Breast epithelium (tissue), 4 donors: ENCODE results near the gene CUL1. TPM values are rescaled to one million over a fixed set of nuclear protein-coding genes. Genes with fewer than 3 reads are reported as not detected.

Experiments
- DNase-seq, 2 donors: peaks; one replicate each; pipeline ENCODE4 v3.0.0-alpha.2; 2019; ENCODE audit warnings: low spot score in 2 of 2
- H3K27ac ChIP-seq, 2 donors: fragments of 200-600 bp; sonication (generic) in 1 of 2; one replicate each; pipeline ENCODE4 v1.5.1; 2016 to 2019; ENCODE audit warnings: mild to moderate bottlenecking in 1 of 2
- H3K27me3 ChIP-seq, 2 donors: fragments of 200-600 bp; sonication (generic) in 1 of 2; one replicate each; pipeline versions ENCODE4 v1.5.1 to v1.6.0; 2017 to 2019; ENCODE audit warnings: control low read depth in 1 of 2, mild to moderate bottlenecking in 1 of 2
- H3K36me3 ChIP-seq: fragments of 200-600 bp; one replicate; pipeline ENCODE4 v1.5.1; 2019
- H3K4me1 ChIP-seq, 2 donors: fragments of 200-600 bp; sonication (generic); one replicate each; pipeline ENCODE4 v1.5.1; 2016 to 2019; ENCODE audit warnings: control low read depth in 1 of 2
- H3K4me3 ChIP-seq, 3 donors: fragments of 200-600 bp; sonication (generic); 1 replicate in 2 of 3; 2 replicates in 1 of 3; pipeline ENCODE4 v1.5.1; 2016 to 2019; ENCODE audit warnings: mild to moderate bottlenecking in 3 of 3, moderate library complexity in 2 of 3
- H3K9me3 ChIP-seq, 2 donors: fragments of 200-600 bp; sonication (generic) in 1 of 2; one replicate each; pipeline ENCODE4 v1.5.1; 2016 to 2019; ENCODE audit warnings: control low read depth in 1 of 2
- CTCF ChIP-seq, 3 donors: fragments of 450-650 bp; IDR thresholded peaks; one replicate each; pipeline ENCODE4 v1.5.1; 2016 to 2017; ENCODE audit warnings: antibody characterized with exemption in 3 of 3, mild to moderate bottlenecking in 3 of 3, moderate library complexity in 3 of 3
- POLR2A ChIP-seq: fragments of 450-650 bp; IDR thresholded peaks from one replicate; pipeline ENCODE4 v1.6.1; 2016; ENCODE audit warnings: antibody characterized with exemption, mild to moderate bottlenecking, moderate library complexity
- POLR2AphosphoS5 ChIP-seq, 3 donors: sonication (generic); formaldehyde crosslinking; IDR thresholded peaks; one replicate each; pipeline ENCODE4 v1.6.1; 2017; ENCODE audit warnings: antibody characterized with exemption in 3 of 3
- intact Hi-C: fragments of 100-400 bp; cut with DNase I; formaldehyde crosslinking; loops from one replicate; pipeline ENCODE4 v1.15.1; 2023; ENCODE audit warnings: low total_unique reads
- total RNA-seq, 3 donors: library from RNA; depleted of rRNA; stranded (reverse); fragments of >200 nt; gene quantifications; one replicate each; pipeline ENCODE4 v1.1.0, GENCODE V29; 2016

The CUL1 gene
- total RNA-seq, 3 donors from 2014 or later: 61.6 to 71.4 (median 65.4) TPM

- H3K36me3 ChIP-seq: peaks cover 8% of the 10 kb centered on the region
- no peaks in the 10 kb centered on the region for H3K4me1 ChIP-seq
- no peak for DNase-seq
- H3K9me3 ChIP-seq: no peaks in the 10 kb centered on the region
- H3K4me3 ChIP-seq: no peak overlapping the region
- TF ChIP-seq POLR2AphosphoS5 (IDR thresholded peaks at IDR 0.05): no peak
- intact Hi-C loops: no loop called here
- H3K27me3 ChIP-seq: no peaks in the 10 kb centered on the region
- no peak overlapping the region for H3K27ac ChIP-seq
Measured at GRCh38 chr7:148799893-148800555, 101.3 kb downstream of the CUL1 start.

- no peaks in the 10 kb centered on the region for H3K9me3 ChIP-seq
- TF ChIP-seq POLR2AphosphoS5 (IDR thresholded peaks at IDR 0.05) (no peak), CTCF (IDR thresholded peaks at IDR 0.05) (no peak), POLR2A (no peak)
- H3K4me1 ChIP-seq: no peaks in the 10 kb centered on the region
- no peaks in the 10 kb centered on the region for H3K27me3 ChIP-seq
- no peak for DNase-seq
- intact Hi-C loops: no loop called here
- no peak overlapping the region for H3K27ac ChIP-seq
- peaks cover 8% of the 10 kb centered on the region for H3K36me3 ChIP-seq
- H3K4me3 ChIP-seq: no peak overlapping the region
Measured at GRCh38 chr7:148800677-148801076, 102.0 kb downstream of the CUL1 start.

- H3K27me3 ChIP-seq: no peaks in the 10 kb centered on the region
- intact Hi-C loops: no loop called here
- H3K36me3 ChIP-seq: peaks cover 8% of the 10 kb centered on the region
- H3K9me3 ChIP-seq: no peaks in the 10 kb centered on the region
- DNase-seq: no peak
- H3K27ac ChIP-seq: no peak overlapping the region
- no peaks in the 10 kb centered on the region for H3K4me1 ChIP-seq
- H3K4me3 ChIP-seq: no peak overlapping the region
- TF ChIP-seq POLR2A (no peak), CTCF (IDR thresholded peaks at IDR 0.05) (no peak), POLR2AphosphoS5 (IDR thresholded peaks at IDR 0.05) (no peak)
Measured at GRCh38 chr7:148802101-148802493, 103.4 kb downstream of the CUL1 start.

GRCh38 chr7:148803094-148803493 is 104.4 kb downstream of the CUL1 start:
- no peak for DNase-seq
- Histone ChIP-seq H3K27ac (no peak overlapping the region), H3K4me3 (no peak overlapping the region), H3K4me1 (no peaks in the 10 kb centered on the region), H3K9me3 (no peaks in the 10 kb centered on the region), H3K27me3 (no peaks in the 10 kb centered on the region), H3K36me3 (peaks cover 8% of the 10 kb centered on the region)
- TF ChIP-seq POLR2A (no peak), POLR2AphosphoS5 (IDR thresholded peaks at IDR 0.05) (no peak), CTCF (IDR thresholded peaks at IDR 0.05) (no peak)
- intact Hi-C loops: no loop called here

- intact Hi-C loops: no loop called here
- Histone ChIP-seq H3K4me3 (no peak overlapping the region), H3K27me3 (no peaks in the 10 kb centered on the region), H3K9me3 (no peaks in the 10 kb centered on the region), H3K27ac (no peak overlapping the region), H3K36me3 (peaks cover 8% of the 10 kb centered on the region), H3K4me1 (no peaks in the 10 kb centered on the region)
- no peak for DNase-seq
- TF ChIP-seq POLR2A (no peak), POLR2AphosphoS5 (IDR thresholded peaks at IDR 0.05) (no peak), CTCF (IDR thresholded peaks at IDR 0.05) (no peak)
Measured at GRCh38 chr7:148804343-148805235, 105.9 kb downstream of the CUL1 start.
